HG02943 (cell line): ENCODE measurements around the gene TTC13.
"Not testable (repeated sequence)": the region's sequence is repeated elsewhere in the genome, so short reads cannot be mapped to it uniquely, and the experiment has no call there.

Experiments
- ATAC-seq: cut with Tn5 transposase; IDR thresholded peaks from one replicate; pipeline ENCODE4 v1.9.1; 2021; ENCODE audit warnings: mild to moderate bottlenecking, low read depth, moderate library complexity; ENCODE audit not compliant: unreplicated experiment

TTC13 gene

DNA sequence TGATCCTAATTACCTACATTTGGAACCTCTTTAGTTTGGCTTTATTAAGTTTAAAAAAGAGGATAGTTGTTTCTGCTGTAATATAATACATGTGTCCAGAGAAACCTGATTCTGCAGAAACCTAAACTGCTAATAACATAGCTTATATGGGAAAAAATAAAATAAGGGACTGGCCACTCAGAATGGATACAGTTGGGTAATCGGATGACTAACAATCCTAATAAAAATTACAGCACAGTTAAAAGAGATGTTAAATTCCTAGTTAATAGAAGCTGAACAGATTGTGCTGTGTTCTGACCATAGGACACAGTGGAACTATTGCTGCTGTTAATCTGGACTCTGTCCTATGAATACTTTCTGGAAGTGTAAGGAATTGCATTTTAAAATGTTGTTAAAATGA is 16.2 kb upstream of the TTC13 start:
- ATAC-seq: no peak

DNA sequence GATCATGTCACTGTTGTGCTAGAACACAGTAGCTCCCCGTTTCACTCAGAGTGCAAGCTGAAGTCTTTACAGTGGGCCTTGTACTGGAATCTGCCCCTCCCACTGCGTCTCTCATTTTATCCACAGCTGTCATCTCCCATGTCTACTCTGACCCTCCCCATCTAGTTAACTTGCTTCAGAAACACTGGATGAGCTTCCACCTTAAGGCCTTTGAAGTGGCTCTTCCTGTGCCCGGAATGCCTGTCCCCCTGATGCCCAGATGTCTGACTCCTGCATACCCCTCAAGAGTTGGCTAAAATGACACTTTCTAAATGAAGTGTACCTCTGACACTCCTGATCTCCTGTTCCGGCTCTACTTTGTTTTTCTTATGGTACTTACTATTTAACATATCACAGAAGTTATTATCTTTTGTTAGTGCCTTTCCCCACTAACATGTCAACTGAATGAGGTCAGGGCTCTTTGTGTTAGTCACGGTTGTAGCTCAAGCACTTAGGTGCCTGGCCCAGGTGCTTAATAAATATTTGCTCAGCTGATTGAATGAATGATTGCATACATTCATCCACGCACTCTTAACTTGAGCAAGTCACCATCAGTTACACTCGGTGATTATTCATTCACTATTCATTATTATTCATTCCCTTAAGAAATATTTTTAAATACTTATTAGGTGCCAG is 13.6 kb upstream of the TTC13 start:
- no peak for ATAC-seq

DNA sequence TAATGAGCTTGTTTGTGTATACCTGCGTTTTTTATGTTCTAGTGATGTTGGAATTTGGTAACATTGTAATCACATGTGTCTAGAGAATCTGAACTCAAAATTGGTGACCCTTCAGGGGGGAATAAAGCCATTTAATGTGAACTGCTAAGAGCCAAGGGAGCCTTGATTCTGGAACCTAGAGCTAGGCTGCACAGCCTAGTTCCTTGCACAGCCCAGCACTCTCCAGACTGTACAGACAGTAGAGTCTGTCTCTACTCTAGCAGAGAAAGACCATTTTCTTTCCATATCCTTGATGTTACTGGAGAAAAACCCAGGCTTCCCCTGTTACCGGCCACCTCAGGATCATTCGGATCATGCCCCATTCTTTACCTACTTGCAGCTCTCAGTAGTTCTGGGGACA is 8.8 kb upstream of the TTC13 start:
- ATAC-seq: no peak

DNA sequence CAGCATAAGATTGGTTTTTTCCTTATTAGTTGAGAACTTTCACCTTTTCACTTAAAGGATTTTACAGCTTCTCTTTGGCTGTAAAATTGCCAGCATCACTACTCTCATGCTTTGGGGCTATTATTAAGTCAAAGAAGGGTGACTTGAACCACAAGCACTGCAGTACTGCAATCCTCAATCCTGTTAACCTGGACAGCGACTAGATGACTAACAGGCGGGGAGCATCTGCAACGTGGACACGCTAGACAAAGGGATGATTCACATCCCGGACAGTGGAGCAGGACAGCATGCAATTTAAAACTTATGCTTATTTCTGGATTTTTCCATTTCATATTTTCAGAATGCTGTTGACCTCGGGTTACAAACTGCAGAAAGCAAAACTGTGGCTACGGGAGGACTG is 8.3 kb upstream of the TTC13 start:
- no peak for ATAC-seq

DNA sequence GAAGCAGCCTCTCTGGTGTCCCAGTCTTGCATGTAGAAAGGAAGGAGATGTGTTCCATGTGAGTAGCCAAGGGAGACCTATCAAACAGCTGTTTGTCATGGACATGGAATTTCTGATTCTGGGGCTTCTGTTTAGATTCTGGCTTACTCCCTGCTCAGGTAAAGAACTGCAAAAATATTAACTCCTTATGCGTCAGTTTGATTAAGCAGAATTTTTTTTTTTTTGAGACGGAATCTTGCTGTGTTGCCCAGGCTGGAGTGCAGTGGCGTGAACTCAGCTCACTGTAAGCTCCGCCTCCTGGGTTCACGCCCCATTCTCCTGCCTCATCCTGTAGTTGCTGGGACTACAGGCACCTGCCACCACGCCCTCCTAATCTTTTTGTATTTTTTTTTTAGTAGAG is 7.0 kb upstream of the TTC13 start:
- ATAC-seq: no peak

DNA sequence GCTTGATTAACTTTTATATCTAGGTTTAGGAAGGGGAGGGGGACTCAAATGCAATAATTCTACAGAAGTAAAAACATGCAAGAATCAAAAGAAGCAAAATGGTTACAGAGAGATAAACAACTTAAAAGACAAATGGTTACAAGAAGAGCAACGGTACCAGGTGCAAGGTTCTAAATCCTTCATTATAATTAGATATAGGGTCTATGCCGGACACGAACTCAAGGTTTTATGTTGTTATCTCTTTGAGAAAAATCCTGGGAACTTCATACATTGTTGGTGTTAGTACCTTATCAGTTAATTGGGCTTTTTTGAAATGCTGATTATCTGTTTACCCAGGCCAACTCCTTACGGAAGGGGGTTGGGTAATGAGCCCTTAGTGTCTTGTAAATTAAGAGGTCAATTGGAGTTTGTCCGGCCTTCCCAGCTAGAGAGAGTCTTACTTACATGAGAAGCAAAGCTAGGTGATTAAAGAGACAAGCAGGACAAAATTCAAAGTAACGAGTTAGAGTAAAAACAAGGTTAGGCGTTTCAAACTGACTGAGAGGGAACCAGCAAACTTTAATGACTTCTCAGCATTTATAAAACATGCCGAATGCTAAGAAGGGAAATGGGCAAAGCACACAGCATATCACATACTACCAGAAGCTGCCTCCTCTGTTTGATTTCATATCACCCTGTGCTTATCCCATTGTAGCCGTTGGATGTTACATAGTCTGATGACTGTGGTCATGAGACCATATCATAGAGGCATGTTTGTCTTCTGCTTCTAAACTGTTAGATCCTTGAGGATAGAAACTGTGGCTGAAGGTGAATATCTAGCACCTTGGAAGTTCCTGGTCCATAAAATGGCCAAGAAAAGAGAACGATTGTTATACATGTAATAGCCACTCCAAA is 6.2 kb upstream of the TTC13 start:
- not testable (repeated sequence) for ATAC-seq

DNA sequence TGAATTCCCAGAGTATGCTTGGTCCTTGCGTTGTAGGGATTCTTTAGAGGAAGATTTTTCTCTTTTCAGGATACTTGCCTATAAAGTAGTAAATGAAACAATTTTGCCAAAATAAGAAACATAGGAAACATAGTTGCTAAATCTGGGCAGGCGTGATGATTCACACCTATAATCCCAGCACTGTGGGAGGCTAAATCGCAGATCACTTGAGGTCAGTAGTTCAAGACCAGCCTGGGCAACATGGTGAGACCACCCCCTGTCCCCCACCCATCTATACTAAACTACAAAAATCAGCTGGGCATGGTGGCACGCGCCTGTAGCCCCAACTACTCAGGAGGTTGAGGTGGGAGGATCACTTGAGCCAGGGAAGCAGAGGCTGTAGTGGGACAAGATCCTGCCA is 5.2 kb upstream of the TTC13 start:
- no peak for ATAC-seq

DNA sequence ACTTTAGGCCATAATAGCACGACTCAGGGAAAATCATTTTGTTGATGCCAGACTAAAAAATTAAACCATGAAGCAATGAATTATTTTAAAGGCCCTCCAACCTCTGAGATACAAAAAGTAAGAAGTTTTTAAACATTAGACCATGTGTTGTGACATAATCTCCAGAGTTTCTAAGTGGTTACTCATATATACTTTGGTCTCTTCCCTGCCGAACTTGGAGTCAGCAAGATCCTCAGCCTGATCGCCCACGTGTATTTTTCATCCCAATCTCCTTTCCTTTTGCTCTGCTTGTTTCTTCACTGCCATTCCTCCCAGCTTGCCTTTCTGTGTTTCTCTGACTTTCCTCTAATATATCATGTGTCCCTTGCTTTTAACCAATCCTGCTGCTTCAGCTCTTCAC is 4.0 kb upstream of the TTC13 start:
- ATAC-seq: no peak

DNA sequence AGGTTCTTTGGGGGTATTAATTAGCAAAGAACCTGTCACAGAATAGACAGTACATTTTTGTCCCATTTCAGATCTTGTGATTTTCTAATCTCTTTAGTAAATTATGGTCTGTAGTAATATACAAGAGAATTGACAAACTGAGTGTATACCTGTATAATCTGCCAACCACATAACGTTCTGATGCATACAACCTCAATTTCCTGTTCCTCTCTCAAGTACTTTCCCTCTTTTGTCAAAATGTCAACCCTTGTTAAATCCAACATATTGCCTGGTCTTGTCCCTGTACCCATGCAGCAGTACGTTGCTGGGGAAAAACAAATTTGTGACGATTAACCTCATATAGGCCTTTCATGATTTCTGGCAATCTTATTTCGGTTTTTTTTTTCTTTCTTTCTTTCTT is 1.3 kb upstream of the TTC13 start:
- ATAC-seq: no peak

DNA sequence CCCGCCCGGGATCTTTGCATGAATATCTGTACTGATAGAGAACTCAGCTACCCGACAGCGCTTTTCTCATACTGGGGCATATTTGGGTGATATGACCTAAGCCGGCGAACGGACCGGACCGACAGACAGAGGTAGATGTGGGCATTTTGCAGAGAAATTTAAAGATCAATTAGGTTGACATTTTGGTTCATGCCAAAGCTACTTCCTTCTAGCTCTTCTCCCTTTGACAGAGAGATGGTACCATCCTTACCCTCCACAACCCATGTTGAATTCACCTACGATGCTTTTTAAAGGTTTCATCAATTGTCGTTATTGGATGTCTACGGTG is 692 bp upstream of the TTC13 start:
- ATAC-seq: no peak

DNA sequence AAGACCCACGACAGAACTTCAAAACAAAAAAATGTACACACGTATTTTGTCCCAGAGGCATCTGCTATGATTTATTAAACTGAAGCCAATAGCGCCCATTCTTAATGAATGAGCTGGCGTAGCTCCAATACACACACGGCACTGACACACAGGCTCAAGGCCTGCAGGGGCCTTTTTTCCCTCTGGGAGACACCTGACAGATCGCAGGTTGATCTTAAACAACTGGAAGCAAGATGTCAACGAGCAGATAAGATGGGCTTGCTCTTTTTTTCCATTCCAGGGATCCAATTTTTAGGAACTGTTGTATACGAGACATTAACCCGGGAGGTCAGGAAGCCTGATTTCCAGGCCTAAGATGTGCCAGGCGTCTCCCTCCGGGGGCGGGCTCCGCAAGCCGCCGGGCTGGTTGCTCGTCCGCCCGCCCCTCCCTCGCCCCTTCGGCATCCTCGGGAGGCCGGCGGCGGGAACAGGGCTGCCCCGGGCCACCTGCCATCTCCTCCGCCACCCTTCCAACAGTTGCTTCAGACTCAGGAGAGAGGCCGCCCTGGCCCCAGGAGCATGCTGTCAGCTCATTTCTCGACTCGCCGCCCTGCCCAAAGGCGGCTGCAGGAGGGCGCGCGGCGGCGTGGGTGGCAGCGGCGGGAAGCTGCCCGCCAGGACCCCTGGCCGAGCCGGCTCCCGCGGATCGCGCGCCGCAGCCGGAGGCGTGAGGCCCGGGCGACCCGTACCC is 735 bp downstream of the TTC13 start:
- ATAC-seq: peak; percentile 13

DNA sequence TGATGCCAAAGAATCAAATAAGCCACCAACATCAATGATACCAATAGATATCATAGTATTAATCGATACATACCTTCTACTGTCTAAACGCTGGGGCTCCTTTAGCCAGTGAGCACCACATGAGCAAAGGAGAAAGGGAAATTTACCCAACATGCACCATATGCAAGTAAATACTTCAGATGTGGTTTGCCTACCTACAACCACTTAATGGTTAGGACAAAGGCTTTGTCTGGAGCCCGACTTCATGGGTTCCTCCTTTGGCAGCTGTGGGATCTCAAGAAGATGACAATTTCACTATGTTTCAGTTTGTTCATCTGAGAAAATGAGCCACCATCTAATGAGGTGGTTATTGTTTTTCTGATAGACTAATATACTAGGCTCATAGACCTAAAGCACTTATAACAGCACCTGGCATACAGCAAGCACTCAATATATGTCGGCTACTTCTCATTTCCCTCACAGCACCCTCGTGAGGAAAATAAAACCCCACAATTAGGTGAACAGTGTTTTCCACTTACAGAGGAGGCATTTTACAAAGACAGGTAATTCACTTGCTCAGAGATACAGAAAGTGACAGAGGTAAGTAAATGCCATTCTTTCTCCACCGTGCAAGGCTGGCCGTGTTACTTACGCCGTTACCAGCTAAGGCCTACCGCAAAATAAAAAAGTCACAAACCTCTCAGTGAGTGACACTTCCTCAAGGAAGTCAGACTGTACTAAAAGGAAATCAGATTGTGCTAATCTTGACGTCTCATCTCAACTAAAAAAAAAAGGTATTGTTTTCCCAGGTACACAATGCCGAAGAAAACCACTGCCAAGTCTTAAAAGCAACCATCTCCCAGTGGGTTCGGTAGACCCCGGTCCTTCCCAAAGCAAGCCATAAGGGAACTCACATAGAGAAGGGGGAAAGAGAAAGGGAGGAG is 1.6 kb downstream of the TTC13 start:
- ATAC-seq: no peak

DNA sequence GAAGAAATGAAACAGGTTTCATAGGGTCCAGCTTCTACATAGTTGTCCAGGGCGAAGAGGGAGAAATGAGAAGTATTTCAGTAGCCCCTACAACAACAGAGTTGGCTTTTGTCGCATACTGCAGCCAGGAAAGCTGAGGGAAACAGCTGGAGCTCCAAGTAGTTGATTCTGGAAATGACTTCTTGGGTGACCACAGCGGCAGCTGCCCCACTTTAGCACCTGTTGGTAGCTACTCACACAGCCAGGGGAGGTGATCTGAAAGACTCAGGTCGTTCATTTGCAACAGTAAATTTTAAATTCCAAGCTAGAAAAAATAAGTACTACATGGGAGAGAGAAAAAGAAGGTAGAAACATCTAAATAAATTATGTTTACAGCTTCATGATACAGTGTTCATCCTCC is 2.3 kb downstream of the TTC13 start:
- ATAC-seq: no peak

DNA sequence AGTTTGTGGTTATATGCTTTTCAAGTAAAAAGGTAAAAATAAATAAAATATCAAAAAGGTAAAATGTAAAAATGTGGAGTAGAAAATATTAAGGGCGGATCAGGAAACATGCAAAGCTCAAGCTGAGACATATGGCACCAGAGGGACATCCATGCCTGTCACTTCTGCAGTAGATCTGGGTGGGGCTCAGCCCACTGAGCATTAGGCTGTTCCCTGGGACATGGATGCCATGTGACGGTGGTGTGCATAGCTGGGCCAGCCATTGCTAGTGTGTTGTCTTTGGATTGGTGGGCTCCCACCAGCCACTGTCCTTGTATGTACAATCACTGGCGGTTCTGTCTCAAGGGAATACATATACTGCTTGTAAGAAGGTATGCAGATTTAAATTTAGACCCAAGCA is 3.0 kb downstream of the TTC13 start:
- ATAC-seq: no peak

DNA sequence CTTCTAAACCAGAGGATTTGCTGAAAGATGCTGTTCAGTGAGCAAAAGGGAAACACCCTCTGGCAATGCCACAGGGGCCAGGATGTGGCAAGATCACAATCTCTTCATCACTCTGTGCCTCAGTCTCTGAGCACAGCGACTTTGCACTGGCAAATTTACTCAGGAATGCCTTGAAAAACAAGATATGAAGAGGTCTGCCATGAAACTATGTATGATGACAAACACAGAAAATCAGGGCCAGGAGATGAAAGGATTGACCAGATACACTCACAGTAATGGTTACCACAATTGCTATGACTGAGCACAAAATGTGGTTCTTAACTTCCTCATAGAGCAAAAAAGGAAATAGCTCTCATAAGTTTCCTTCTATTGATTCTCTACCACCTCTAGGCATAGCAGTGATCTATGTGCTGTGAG is 5.8 kb downstream of the TTC13 start:
- peak; percentile 70 for ATAC-seq

DNA sequence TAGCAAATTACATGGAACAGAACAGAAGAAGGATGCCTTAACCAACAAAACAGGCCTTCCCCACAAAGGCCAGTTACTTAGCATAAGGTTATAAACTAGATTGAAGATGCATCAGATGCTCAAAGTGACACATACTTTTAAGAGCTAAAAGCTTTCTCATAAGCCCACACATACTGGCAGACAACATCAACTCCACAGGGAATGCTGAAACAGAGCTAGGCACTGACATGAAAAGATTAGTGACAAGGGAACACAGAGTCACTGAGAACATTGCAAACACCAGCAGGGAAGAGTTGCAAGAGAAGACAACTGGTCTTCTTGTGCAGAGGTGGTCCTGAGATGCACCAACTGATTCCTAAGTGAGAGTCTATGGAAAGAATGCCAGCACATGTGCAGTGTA is 6.9 kb downstream of the TTC13 start:
- ATAC-seq: no peak

DNA sequence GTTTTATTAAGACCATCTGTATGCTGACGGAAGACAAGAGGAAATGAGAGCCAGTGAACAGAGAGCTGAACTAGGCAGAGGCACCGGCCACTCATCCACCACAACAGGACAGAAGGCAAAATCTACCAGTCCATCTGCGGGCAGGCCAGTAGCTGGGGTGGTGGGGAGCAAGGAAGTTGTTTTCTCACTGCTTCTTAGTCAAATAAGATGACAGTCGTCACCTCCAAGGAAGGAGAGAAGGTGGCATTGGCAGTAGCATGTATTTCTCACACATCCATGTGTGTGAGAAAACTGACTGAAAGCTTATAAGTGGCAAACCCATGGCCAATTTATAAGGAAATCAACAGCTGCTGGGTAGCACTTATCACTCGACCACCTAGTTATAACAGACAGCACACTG is 8.2 kb downstream of the TTC13 start:
- no peak for ATAC-seq

DNA sequence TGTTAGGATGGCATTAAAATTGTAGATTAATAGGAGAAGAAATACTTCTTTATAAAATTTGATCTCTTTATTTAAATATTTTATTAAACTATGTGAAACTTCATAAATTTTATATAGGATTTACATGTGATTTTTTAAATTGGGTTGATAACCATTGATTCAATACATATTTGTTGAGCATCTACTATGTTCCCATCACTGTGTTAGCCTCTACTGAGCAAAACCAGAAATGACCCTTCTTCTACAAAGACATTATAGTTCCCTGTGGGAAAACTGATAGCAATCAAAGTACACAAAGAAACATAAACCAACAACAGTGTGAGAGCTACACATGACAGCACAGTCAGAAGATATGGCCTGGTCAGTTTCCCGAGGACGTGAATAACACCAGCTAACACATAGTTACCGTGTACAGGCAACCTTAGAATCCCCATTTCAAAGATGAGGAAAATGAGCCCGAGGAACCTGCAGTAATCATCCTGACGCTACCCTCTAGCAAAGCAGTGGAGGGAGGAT is 12.2 kb downstream of the TTC13 start:
- no peak for ATAC-seq

DNA sequence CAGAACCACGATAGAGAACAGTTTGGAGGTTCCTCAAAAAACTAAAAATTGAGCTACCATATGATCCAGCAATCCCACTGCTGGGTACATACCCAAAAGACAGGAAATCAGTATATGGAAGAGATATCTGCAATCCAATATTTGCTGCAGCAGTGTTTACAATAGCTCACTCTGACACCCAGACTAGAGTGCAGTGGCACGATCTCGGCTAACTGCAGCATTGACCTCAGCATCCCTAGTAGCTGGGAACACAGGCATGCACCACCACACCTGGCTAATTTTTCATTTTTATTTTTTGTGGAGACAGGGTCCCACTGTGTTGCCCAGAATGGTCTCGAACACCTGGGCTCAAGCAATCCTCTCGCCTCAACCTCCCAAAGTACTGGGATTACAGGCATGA is 13.1 kb downstream of the TTC13 start:
- no peak for ATAC-seq

DNA sequence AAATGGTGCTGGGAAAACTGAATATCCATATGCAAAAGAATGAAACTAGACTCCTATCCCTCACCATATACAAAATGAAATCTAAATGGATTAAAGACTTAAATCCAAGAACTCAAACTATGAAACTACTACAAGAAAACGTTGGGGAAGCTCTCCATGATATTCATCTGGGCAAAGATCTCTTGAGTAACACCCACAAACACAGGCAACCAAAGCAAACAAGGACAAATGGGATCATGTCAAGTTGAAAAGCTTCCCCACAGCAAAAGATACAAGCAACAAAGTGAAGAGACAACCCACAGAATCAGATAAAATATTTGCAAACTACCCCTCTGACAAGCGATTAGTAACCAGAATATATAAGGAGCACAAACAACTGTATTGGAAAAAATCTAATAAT is 13.8 kb downstream of the TTC13 start:
- ATAC-seq: no peak
